Measurements from ENCODE around the gene PPP2R2D.

- TF ChIP-seq CTCF (IDR thresholded peaks at IDR 0.05) (no peak), POLR2A (IDR thresholded peaks at IDR 0.05) (no peak)
These were observed 104.3 kb downstream of the PPP2R2D start for GRCh38 chr10:132005147-132005546.

Data from right lobe of liver (tissue), 4 donors.